GM21515 (cell line): ENCODE measurements around the gene CLECL1.
"Not testable (repeated sequence)": the region's sequence is repeated elsewhere in the genome, so short reads cannot be mapped to it uniquely, and the experiment has no call there.

Source experiments
- ATAC-seq: cut with Tn5 transposase; IDR thresholded peaks from one replicate; pipeline ENCODE4 v1.9.1; 2021; ENCODE audit not compliant: unreplicated experiment

Gene CLECL1

GRCh38 chr12:9698681-9699080 is 34.2 kb downstream of the CLECL1 start:
- no peak for ATAC-seq

- no peak for ATAC-seq
Measured at GRCh38 chr12:9697619-9698018, 35.3 kb downstream of the CLECL1 start.

- not testable (repeated sequence) for ATAC-seq
Measured at GRCh38 chr12:9695661-9696060, 37.2 kb downstream of the CLECL1 start.

GRCh38 chr12:9695150-9695549 is 37.7 kb downstream of the CLECL1 start:
- ATAC-seq, result not testable (repeated sequence)

- no peak for ATAC-seq
Measured at GRCh38 chr12:9694241-9694640, 38.7 kb downstream of the CLECL1 start.

GRCh38 chr12:9692909-9693308 is 40.0 kb downstream of the CLECL1 start:
- no peak for ATAC-seq

GRCh38 chr12:9687228-9687627 is 45.7 kb downstream of the CLECL1 start:
- ATAC-seq, result no peak

GRCh38 chr12:9685915-9686314 is 47.0 kb downstream of the CLECL1 start:
- no peak for ATAC-seq

GRCh38 chr12:9685366-9685765 is 47.5 kb downstream of the CLECL1 start:
- not testable (repeated sequence) for ATAC-seq

- not testable (repeated sequence) for ATAC-seq
Measured at GRCh38 chr12:9682949-9683348, 49.9 kb downstream of the CLECL1 start.

- ATAC-seq, result not testable (repeated sequence)
Measured at GRCh38 chr12:9682508-9682907, 50.4 kb downstream of the CLECL1 start.

- ATAC-seq, result peak; percentile 24
Measured at GRCh38 chr12:9674226-9674590, 58.7 kb downstream of the CLECL1 start.

GRCh38 chr12:9673404-9674225 is 59.3 kb downstream of the CLECL1 start:
- ATAC-seq, result peak; percentile 33
